ENCODE measurements around the gene VDAC1.

Gene VDAC1

GRCh38 chr5:134025786-134026185 is 21.0 kb upstream of the VDAC1 start:
- DNase-seq = no peak

DNA sequence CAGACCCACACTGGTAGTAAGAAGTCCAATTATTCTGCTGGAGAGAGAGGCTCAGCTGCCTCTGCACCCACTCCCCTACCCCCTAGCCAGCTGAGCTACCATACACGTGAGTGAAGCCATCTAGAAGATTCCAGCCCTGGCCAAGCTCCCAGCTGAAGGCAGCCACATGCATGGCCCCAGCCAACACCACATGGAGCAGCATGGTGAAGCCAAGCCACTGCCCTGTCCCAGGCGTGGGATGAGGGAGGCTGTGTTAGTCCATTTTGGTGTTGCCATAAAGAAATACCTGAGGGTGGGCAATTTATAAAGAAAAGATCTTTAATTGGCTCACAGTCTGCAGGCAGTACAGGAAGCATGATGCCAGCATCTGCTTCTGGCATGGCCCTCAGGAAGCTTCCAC is 20.0 kb upstream of the VDAC1 start:
- DNase-seq = no peak

GRCh38 chr5:134022333-134022732 is 17.6 kb upstream of the VDAC1 start:
- DNase-seq = no peak

- DNase-seq = no peak
Measured at GRCh38 chr5:134020188-134020587, 15.4 kb upstream of the VDAC1 start.

GRCh38 chr5:134019636-134020035 is 14.9 kb upstream of the VDAC1 start:
- DNase-seq = no peak

GRCh38 chr5:134018986-134019316 is 14.2 kb upstream of the VDAC1 start:
- DNase-seq = no peak

GRCh38 chr5:134018154-134018985 is 13.6 kb upstream of the VDAC1 start:
- no peak for DNase-seq

DNA sequence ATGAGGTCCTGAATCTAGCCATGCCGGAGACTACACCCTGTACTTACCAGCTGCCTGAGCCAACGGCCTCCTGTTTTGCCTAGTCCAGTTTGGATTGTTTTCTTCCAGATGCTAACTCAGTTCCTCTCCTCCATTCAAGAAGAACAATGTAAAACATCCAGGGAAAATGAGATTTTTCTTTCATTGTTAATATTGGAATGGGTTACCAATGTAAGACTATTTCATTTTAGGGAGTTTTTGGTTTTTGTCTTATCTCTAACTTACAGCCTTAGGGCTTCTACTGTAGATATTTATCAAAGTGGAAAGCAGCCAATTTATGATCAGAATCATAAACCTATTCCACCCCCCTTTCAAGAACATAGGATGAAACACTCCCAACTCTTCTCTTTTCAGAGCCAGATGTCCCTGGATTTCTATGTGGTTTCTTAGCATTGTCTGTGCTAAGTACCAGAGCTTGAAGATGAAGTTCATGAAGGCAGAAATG is 3.5 kb upstream of the VDAC1 start:
- no peak for DNase-seq

DNA sequence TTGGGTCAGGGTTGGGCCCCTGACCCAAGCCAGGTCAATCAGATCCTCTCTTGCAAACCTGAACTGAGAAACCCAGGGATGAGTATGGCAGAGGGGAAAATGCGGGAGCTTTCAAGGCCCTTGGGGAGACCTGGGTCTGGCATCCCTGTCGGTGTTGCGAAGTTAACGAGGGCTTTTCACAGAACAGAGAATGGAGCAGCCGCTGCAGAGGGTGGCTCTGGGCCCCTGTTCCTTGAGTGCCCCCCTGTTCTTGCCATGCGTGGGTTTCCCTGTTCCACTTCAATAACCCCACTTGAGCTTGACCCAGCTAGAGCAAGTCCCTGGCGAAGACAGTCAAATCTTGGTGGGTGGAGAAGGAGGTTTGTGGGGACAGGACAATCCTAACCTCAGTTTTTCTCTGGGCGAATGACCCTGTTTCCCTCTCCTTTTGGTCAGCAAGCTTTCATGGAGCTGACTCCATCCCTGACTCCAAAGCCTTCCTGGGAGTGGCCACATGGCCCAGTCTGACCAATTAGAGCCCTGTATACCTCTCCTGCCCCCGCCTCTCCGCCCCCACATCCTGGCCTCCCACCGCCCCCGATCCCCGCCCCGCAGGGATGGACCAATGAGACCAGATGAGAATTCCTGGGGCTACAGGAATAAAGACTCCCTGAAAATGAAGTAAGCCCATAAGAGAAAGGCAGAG is 2.9 kb upstream of the VDAC1 start:
- DNase-seq = no peak

GRCh38 chr5:134006115-134006514 is 1.3 kb upstream of the VDAC1 start:
- DNase-seq = no peak

- peak in 10 of 58 donors; percentile 33 to 62 (median 46) for DNase-seq
Measured at GRCh38 chr5:134005417-134006061, 764 bp upstream of the VDAC1 start.

- DNase-seq = peak in 48 of 58 donors; percentile 21 to 76 (median 54)
Measured at GRCh38 chr5:134003817-134004625, 754 bp downstream of the VDAC1 start.

- no peak for DNase-seq
Measured at GRCh38 chr5:134003064-134003816, 1.5 kb downstream of the VDAC1 start.

DNA sequence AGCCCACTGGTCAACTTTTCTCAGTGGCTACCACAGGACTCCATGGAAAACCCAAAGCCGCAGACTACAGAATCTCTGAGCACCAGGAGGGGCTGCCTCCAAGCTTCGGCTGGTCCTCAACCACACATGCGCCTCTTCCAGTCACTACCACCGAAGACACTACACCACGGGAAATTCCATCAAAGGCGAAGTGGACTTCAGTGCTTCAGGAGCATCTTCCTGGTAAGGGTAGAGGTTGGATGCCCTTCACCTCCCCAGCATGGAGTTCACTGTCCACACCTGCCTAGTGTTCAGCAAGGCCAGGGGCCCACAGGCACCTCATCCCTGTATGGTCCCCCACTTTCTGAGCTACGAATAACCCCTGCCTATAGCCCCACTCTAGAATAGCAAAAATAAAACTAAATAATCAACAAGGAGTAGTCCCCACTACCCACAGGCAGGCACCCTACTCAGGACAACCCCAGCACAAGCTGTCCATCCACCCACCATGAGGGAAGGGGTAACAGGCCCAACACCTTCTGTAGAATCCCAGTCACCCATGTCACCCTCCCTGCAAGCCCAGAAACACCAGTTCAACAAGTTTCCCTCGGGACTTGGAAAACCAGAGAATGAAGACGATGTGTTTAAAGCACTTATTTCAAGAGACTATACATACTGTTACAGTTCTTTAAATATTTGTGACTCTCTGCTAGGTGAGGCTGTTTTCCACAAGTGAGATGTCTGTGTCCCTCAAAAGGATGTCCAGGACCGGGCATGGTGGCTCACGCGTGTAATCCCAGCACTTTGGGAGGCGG is 2.6 kb downstream of the VDAC1 start:
- no peak for DNase-seq

DNA sequence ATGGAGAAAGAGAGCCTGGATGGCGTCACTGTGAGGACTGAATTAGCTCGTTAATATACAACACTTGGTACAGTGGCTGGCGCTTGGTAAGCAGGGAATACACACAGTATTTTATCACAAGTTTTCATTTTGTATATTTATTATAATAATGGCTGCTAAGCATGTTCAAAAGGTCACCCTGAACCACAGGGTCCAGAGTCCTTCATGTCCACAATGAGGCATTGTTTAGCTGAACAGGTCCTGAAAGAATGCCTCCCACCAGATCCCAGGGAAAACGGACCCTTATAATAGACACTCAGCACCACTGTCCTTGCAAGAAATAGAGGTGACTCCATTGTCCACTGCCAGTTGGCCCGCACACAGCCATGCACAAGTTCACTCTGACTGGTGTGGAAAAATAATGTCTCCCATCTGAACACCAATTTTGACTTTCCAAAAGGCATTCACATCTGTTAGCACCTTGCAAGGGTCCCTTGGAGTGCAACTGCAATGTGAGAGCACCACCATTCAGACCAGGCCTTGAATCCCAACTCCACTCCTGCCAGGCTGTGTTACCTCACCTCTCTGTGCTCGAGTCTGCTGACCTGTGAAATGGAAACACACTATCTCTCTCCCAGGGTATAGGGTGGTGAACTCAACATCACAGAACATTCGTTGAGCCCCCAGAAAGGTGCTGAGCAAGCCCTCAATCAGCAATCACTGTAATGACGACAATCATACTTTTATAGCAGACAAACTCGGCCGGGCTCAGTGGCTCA is 3.9 kb downstream of the VDAC1 start:
- DNase-seq = no peak

DNA sequence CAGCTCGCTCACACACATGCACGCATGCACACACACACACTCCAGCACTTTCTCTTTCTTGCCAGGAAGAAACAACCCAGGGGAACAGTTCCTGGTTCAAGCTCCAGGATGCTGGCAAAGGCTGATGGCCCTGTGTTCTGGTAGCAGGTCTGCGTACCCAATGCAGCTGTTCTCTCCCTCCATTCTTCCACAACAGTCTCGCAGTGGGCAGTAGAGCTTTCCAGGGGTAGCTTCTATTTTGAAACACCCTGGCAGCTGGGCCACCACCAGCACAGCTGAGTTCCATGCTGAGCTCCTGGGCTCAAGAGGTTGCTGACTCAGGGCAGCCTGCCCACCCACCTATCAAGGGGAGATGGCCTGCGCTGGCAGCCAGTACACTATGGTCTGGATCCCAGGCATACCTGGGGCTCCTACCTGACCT is 4.7 kb downstream of the VDAC1 start:
- no peak for DNase-seq

DNA sequence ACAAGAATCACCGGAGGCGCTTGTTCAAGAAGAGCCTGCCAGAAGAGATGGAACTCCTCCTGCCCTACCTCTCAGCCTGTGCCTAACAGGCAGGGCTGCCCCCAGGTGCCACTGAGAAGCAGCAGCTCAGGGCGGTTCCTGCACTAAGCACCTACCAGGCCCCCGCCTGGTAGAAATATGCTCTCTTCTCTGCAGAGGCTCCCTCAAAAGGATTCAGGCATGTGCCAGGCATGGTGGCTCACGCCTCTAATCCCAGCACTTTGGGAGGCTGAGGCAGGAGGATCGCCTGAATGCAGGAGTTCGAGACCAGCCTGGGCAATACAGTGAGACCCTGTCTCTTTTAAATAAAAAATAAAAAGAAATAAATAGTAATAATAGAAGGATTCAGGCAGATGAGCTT is 6.0 kb downstream of the VDAC1 start:
- DNase-seq = no peak

- no peak for DNase-seq
Measured at GRCh38 chr5:133998042-133998441, 6.7 kb downstream of the VDAC1 start.

DNA sequence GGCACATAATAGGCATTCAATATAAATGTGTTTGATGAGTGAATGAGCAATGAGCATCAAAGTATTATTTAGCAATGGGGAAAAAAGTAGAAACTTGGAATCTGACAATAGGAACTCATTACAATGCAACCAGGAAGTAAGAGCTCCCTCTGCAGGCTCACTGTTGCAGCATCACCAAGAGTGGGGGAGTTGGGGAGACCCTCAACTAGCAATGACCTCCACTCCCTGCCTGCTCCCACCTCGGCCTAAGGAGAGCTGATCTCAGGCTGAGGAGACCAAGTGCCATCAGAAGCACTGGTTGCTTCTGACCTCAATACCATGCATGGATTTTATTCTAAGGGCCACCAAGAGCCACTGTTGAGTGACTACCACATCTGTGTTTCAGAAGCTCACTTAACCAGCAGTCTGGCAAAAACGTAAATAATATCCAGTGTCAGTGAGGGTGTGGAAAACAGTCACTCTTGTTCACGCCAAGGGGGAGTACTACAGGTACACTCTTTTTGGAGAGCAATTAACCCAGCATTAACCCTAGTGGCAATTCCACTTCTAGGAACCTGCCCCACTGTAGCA is 8.0 kb downstream of the VDAC1 start:
- no peak for DNase-seq
